H7 (cell line): Measurements from ENCODE around the gene NFATC2. TPM values are rescaled to one million over a fixed set of nuclear protein-coding genes. Genes with fewer than 3 reads are reported as not detected.

Source experiments
- DNase-seq: peaks from one replicate; pipeline ENCODE4 v3.0.0; 2012
- H3K27me3 ChIP-seq: 2 replicates; pipeline ENCODE4 v1.6.0; 2011; ENCODE audit warnings: mild to moderate bottlenecking, low read length; ENCODE audit not compliant: control insufficient read depth, insufficient read depth
- H3K36me3 ChIP-seq: replicated peaks from 2 replicates; pipeline ENCODE4 v1.5.1; 2011; ENCODE audit warnings: low read length; ENCODE audit not compliant: control insufficient read depth, insufficient read depth
- H3K4me3 ChIP-seq: 2 replicates; pipeline ENCODE4 v1.5.1; 2011; ENCODE audit warnings: low read depth, mild to moderate bottlenecking, control low read depth, low read length, moderate library complexity; ENCODE audit not compliant: insufficient read depth
- total RNA-seq: library from RNA; depleted of rRNA; stranded (reverse); fragments of >200 nt; shearing (Covaris generic); gene quantifications from 2 replicates; pipeline ENCODE4 v1.2.3, GENCODE V29; 2014

Gene NFATC2
- total RNA-seq, 1 experiment from 2014 or later = 0.28 TPM

DNA sequence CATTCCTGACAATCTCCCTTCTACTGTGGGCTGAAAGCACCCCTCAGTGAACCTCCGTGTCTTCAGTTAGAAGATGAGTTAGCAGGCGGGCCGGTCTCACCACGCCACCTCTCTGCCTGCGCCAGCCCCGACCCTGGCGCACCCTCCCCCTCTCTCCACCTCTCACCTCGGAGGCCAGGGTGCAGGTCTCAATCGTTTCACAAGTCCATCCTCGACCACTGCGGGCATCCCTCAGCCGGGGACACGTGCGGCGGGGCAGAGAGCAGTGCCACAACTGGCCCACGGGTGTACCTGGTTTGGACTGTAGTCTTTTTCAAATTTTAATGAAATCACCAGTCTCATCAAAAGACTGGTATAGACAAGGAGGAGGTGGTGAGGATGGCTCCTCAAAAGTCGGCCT is 34.4 kb downstream of the NFATC2 start:
- DNase-seq = no peak
- Histone ChIP-seq H3K4me3 (no peak overlapping the region), H3K36me3 (no peaks in the 10 kb centered on the region), H3K27me3 (no peaks in the 10 kb centered on the region)

DNA sequence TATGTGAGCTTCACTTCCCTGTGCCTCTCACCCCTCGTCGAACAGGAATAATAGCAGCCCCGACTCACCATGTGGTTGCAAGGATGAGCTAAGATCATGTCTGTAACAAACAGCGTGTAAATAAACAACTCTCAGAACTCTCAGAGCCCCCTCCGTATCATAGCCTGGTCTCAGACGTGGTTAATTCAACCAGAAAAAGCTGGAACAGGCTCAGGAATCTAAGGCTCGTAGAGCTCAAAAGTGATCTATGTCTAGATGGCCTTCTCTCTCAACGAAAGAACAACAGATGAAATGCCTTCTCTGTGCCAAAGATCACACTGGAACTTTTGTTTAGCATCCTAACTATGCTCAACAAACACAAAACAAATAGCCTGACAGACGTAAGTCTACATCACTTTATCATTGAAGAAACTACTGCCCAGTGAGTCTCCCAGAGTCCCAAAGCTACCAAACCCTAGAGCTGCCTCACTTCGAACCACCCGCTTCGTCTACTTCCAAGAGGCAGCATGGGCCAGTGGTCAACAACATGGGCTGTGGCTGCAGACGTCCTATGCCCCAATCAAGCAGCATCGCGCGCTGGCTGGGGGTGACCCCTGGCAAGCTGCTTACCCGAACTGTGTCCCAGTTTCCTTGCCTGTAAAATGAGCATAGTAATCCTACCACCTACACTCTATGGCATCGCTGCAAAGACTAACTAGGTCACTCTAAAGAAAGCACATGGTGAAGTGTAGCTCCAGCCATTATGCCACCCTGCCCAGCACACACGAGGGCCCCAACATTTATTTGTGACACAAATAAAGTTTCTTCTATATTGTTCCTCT is 35.1 kb downstream of the NFATC2 start:
- Histone ChIP-seq H3K27me3 (no peaks in the 10 kb centered on the region; the same call in 1 of the 2 replicates), H3K36me3 (no peaks in the 10 kb centered on the region), H3K4me3 (no peak overlapping the region)
- no peak for DNase-seq

DNA sequence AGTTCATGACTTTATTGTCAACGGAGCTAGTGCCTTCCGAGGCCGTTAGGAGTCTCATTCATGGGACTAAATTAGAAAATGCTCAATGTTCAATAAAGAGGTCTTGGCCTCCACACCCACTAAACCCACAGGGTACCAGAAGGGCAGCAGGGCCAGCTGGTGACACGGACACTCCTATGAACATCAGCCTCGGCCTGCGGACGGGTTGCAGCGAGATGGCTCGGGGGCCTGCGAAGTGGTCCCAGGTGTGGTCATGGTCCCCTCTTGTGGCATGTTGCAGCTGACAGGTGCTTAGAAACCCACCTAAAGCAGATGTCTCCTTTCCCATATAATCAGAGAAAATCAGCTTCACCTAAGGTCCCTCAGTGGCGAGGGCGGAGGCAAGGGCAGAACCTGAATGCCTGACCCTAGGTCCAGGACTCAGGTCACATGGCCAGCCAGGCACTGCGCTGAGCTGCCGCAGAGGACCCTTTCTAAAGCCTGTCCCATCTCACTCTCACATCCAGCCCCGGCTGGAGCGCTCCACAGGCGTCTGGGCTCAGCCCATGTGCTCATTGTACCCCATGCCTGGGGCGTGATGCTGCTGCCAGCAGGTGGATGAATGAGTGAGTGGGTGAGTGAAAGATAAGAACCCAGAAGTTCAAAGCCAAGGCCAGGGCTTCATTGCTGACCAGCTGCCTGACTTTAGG is 35.8 kb downstream of the NFATC2 start:
- Histone ChIP-seq H3K27me3 (no peaks in the 10 kb centered on the region; the same call in 1 of the 2 replicates), H3K36me3 (no peaks in the 10 kb centered on the region), H3K4me3 (no peak overlapping the region)
- DNase-seq = no peak

DNA sequence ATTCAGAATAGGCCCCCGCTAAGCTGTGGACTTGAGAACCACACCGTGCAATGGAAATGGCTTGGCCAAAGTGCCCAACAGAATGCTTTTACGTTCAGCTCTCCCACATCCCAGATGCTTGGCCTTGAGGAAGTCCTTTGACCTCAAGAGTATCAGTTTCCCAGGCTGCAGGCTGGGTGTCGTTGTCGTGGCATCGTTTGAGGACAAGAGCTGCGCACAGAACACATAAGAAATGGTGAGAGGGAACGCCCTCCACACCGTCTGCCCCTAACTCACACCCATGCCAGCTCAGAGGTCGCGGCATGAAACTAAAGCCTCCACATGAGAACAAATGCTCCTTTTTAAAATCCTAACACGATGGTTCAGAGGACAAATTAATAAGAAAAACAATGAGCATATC is 37.0 kb downstream of the NFATC2 start:
- Histone ChIP-seq H3K4me3 (no peak overlapping the region), H3K27me3 (no peaks in the 10 kb centered on the region; the same call in 1 of the 2 replicates), H3K36me3 (no peaks in the 10 kb centered on the region)
- DNase-seq = no peak

DNA sequence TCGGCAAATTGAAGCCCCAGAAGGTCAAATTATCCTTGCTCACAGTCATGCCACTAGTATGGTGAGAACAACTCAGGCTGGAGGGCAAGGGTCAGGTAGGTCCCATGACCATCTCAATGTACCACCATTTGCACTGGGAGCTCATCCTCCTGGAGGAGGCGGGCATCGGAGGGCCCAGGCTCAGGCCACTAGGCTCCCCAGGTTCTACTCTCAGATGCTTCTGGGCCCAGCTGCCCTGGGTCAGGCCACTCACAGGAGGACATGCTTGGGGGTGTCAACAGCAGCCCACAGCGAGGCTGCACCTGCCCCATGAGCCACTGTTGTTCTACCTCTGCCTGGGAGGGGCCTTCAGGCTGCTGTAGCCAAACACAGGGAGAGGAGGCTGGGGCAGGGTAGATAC is 39.1 kb downstream of the NFATC2 start:
- Histone ChIP-seq H3K27me3 (no peaks in the 10 kb centered on the region; the same call in 1 of the 2 replicates), H3K4me3 (no peak overlapping the region), H3K36me3 (no peaks in the 10 kb centered on the region)
- DNase-seq = no peak

DNA sequence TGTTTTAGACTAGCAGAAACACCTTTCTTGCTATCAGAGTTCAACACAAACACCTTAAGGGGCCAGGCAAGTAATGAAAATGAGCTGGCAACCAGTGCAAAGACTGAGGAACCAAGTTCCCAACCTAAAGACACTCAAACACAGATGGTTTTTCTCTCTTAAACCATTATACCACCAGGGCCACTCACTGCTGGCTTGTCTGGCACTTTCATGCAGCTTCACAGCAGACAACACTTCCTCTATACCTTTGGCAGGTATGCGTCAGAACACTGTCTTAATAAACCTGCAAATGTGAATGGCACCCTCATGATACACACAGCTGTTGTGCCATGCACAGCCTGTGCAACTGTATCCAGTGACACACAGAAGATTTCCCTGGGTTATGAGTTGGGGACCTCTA is 41.6 kb downstream of the NFATC2 start:
- Histone ChIP-seq H3K27me3 (no peaks in the 10 kb centered on the region; the same call in 1 of the 2 replicates), H3K36me3 (no peaks in the 10 kb centered on the region), H3K4me3 (no peak overlapping the region)
- DNase-seq = no peak

DNA sequence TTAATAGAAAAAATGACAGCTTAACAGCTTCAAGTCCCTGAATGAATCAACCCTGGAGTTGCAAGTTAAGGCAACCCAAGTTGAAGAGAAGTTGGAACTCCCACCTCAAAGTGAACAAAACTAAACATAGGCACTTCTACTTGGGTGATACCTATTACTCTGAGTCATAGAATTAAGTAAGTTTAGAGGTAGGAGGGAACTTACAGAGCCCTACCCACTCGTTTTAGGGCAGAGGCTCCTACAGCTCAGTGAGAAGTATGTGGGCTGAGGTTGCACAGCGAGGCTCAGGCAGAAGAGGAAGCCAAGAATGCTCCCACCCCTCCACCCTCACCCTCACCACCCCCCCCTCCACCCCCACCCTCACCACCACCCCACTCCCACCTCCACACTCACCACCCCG is 42.2 kb downstream of the NFATC2 start:
- H3K27me3 ChIP-seq = no peaks in the 10 kb centered on the region; the same call in 1 of the 2 replicates
- no peak overlapping the region for H3K4me3 ChIP-seq
- H3K36me3 ChIP-seq = no peaks in the 10 kb centered on the region
- DNase-seq = no peak

DNA sequence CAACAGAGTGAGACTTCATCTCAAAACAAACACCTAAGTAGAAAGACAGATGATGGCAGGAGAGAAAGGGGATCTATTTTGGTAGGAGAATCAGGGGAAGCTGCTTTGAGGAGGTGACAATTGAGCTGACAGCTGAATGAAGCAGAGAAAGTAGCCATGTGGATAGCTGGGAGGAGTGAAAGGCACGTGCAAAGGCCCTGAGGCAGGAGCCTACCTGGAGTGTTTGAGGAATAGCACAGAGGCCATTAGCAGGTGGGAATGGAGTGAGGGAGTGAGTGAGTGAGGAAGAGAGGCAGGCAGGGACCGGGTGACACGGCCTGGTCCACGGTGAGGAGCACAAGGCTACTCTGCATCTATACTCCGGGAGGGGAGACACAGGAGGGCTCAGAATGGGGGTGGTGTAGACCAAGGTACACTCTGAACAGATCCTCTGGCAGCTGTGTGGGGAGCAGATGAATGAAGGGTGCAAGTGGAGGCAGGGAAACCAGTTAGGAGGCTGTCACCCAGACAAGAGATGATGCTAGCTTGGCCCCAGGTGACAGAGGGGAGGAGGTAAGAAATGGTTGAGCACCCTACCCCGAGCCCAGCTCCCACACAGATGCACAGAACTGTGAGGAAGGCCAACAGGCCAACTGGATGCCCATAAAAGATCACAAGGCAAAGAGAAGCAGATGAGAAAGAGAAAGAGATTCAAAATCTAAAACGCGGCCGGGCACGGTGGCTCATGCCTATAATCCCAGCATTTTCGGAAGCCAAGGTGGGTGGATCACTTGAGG is 43.6 kb downstream of the NFATC2 start:
- H3K27me3 ChIP-seq = no peaks in the 10 kb centered on the region; the same call in 1 of the 2 replicates
- H3K36me3 ChIP-seq = no peaks in the 10 kb centered on the region
- no peak overlapping the region for H3K4me3 ChIP-seq
- no peak for DNase-seq

DNA sequence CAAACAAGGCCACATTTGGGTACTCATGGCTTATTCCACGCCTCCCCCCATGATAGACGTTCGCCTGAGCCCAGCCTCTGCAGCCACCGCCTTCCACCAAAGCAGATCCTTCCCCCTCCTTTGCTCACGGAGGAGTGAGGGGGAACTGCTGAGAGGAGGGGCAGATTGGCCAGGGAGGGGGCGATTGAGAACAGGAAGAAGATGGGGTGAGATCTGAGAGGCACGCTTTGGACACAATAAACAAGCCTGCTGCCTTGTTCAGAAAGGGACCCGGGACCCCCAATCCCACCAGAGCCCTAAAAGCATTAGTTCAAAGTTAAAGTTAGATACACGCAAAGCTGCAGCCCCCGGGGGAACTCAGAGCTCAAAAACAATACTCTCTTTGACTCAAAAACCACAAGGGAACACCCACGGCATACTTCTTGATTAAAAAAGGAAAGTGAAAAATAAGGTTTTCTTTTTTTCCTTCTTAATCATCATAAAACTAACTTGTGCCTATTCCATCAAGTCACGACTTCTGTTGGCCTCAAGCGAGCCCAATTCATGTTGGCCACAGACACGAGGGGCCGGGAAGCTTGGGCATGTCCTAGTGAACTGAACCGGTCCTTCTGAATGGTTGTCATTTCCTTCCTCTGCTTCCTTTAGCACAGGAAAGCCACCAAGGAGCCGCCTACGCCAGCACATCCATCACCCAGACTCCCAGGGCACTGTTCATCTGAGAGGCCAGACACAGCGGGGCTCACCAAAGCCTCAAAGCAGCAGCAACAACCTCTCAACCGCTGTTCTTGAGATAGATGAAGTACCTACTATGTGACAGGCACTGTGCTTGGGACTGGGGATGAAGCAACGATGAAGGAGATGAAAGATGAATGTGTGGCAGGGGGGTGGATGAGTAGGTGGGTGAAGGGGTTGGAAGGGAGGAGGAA is 44.7 kb downstream of the NFATC2 start:
- no peak for DNase-seq
- H3K27me3 ChIP-seq = no peaks in the 10 kb centered on the region; the same call in 1 of the 2 replicates
- no peak overlapping the region for H3K4me3 ChIP-seq
- no peaks in the 10 kb centered on the region for H3K36me3 ChIP-seq

DNA sequence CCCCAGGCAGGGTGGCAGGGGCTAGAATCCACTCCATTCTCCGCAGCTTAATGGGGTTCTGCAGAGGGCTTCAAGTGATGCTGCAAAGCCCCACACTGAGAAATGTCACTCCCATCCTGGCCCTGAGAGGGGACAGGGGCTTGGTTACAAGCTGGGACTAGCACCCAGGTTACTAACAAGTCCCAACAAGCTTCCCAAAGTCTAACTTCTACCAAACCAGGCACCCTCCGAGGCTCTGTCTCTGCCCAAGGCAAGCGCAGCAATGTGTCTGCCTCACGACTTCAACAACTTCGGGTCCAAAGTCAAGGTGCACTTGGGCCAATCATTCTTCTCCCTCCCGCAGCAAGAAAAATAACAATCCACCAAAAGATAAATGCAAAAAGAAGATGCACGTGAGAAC is 45.6 kb downstream of the NFATC2 start:
- no peak for DNase-seq
- no peak overlapping the region for H3K4me3 ChIP-seq
- H3K27me3 ChIP-seq = no peaks in the 10 kb centered on the region
- H3K36me3 ChIP-seq = no peaks in the 10 kb centered on the region

DNA sequence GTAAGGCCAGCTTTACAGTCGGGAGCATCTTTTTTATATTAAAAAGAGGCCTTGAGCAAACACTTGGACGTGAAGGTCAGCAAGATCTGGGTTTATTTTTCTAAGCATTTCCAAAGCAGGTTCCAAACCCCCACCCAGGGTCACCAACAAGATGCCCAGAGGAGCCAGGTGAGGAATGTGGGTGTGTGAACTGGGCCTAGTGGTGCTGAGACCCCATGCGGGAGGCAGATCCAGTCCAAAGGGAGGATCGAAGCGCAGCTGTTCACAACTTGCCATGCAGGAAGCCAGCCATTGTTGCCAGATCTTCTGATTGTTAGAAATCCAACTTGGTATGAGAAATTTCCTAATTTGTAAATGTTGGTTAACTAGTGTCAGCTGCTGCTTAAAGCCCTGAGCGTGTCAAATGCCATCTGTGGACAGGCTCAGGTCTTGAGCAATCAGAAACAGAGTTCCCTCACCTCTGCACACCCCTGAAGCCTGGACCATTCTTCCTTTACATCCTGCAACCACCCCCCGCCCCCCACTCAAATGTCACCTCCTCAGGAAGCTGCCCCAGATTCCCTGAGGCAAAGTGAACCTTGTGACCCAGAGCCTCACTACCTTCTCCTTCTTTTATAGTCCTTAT is 46.5 kb downstream of the NFATC2 start:
- no peak for DNase-seq

DNA sequence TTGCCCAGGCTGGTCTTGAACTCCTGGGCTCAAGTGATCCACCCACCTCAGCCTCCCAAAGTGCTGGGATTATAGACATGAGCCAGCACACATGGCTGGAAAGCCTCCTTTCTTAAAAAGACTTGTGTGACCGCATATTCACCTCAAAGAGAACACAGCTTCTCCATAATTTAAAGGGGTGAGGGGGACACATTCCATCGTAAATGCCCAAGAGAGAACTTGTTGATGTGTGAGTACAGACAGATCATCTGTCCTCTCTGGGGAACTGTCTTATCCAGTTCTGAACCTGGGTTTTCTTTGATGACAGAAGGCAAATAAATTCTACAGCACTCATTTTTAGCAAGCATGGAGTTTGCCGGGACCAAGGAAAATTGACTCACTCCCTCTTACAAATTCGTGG is 47.2 kb downstream of the NFATC2 start:
- Histone ChIP-seq H3K36me3 (no peaks in the 10 kb centered on the region), H3K27me3 (no peaks in the 10 kb centered on the region), H3K4me3 (no peak overlapping the region)
- no peak for DNase-seq

More for the DNA sequence above, 46.5 kb downstream of the NFATC2 start:
- H3K36me3 ChIP-seq = no peaks in the 10 kb centered on the region
- H3K27me3 ChIP-seq = no peaks in the 10 kb centered on the region
- no peak overlapping the region for H3K4me3 ChIP-seq

DNA sequence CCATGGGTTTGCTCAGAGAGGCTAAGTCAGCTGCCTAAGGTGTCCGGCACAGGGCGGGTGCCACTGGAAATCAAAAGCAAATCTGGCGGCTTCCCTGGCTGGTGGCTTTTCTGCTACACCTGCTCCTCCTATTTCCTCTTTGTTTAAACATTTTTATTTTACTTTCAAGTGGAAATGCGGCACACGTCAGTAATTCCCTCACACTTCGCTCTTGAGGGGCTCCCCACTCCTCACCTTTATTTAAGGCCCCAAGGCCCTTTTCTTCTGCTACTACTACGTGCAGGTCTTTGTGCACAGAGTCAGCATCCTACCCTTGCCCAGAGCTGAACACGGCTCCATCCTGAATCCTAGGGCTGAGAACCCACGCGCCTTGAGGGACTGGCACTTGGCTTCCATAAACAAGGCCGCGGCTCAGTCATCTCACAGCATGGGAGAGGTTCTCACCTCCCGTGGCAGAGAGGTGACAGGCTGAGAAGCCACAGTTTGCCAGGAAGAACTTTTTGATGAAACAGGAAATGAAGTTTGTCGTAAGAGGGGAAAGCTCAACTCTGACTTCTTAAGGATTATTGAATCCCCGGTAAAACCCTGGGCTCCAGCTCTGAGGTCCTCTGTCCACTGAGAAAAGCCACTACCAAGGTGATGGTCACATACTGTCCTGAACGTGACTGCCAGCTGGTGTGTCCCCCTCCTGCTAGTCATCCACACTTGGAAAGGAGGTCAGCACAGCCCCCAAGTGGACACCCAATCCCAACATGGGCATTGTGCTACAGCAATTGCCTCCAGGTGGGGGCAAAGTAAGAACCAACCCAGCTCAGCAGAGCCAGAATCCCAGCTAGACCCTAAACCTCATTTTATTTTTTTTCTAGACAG is 48.0 kb downstream of the NFATC2 start:
- no peak for DNase-seq
- Histone ChIP-seq H3K4me3 (no peak overlapping the region), H3K27me3 (no peaks in the 10 kb centered on the region)

More for the DNA sequence above, 48.0 kb downstream of the NFATC2 start:
- H3K36me3 ChIP-seq = no peaks in the 10 kb centered on the region
